Thoracic aorta (tissue), 2 donors: Measurements from ENCODE around the gene MAN1C1. TPM values are rescaled to one million over a fixed set of nuclear protein-coding genes. Genes with fewer than 3 reads are reported as not detected.

Experiments
- ATAC-seq: fragments of 150-250 bp; one replicate; pipeline ENCODE4 v1.8.0; 2017; ENCODE audit warnings: low read depth; ENCODE audit not compliant: insufficient number of reproducible peaks, low FRiP score
- DNase-seq: peaks from one replicate; pipeline ENCODE4 v3.0.0-alpha.2; 2020; ENCODE audit warnings: low spot score
- H3K27ac ChIP-seq, 2 donors: fragments of 200-600 bp; sonication (generic); 1 replicate in 1 of 2; 2 replicates in 1 of 2; pipeline ENCODE4 v1.5.1; 2016; ENCODE audit warnings: mild to moderate bottlenecking in 2 of 2, moderate library complexity in 2 of 2
- H3K27me3 ChIP-seq: fragments of 200-600 bp; sonication (generic); replicated peaks from 2 replicates; pipeline ENCODE4 v1.6.0; 2016; ENCODE audit warnings: mild to moderate bottlenecking; ENCODE audit not compliant: insufficient read depth
- H3K36me3 ChIP-seq: fragments of 200-600 bp; sonication (generic); one replicate; pipeline ENCODE4 v1.5.1; 2016
- H3K4me1 ChIP-seq, 2 donors: fragments of 200-600 bp; sonication (generic); 1 replicate in 1 of 2; 2 replicates in 1 of 2; pipeline versions ENCODE4 v1.5.1 to v1.6.0; 2016; ENCODE audit warnings: low read depth in 2 of 2, mild to moderate bottlenecking in 1 of 2; ENCODE audit not compliant: control insufficient read depth in 1 of 2
- H3K4me3 ChIP-seq: fragments of 200-600 bp; sonication (generic); 2 replicates; pipeline ENCODE4 v1.5.1; 2016; ENCODE audit warnings: mild to moderate bottlenecking
- H3K9me3 ChIP-seq: fragments of 200-600 bp; sonication (generic); 2 replicates; pipeline ENCODE4 v1.5.1; 2016
- total RNA-seq, 2 donors: library from RNA; depleted of rRNA; stranded (reverse); fragments of >200 nt; gene quantifications; one replicate each; pipeline versions ENCODE4 v1.1.0 to v1.2.3, GENCODE V29; 2016
- TF ChIP-seq, protein P1 (sequence below): fragments of 200-600 bp; sonication (generic); IDR thresholded peaks from one replicate; pipeline ENCODE4 v1.5.1; 2019; ENCODE audit warnings: antibody characterized with exemption

MAN1C1 gene
- total RNA-seq, 2 donors from 2014 or later: 21.0 to 26.0 TPM

- Histone ChIP-seq H3K27ac (no peak overlapping the region), H3K9me3 (no peaks in the 10 kb centered on the region), H3K4me3 (no peak overlapping the region), H3K27me3 (no peaks in the 10 kb centered on the region), H3K4me1 (peaks cover 2 to 12% of the 10 kb centered on the region in 2 donors), H3K36me3 (peaks cover 58% of the 10 kb centered on the region)
- DNase-seq (no peak), ATAC-seq (no peak)
- TF ChIP-seq, protein P1, sequence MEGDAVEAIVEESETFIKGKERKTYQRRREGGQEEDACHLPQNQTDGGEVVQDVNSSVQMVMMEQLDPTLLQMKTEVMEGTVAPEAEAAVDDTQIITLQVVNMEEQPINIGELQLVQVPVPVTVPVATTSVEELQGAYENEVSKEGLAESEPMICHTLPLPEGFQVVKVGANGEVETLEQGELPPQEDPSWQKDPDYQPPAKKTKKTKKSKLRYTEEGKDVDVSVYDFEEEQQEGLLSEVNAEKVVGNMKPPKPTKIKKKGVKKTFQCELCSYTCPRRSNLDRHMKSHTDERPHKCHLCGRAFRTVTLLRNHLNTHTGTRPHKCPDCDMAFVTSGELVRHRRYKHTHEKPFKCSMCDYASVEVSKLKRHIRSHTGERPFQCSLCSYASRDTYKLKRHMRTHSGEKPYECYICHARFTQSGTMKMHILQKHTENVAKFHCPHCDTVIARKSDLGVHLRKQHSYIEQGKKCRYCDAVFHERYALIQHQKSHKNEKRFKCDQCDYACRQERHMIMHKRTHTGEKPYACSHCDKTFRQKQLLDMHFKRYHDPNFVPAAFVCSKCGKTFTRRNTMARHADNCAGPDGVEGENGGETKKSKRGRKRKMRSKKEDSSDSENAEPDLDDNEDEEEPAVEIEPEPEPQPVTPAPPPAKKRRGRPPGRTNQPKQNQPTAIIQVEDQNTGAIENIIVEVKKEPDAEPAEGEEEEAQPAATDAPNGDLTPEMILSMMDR: no peak
These were observed 194.9 kb downstream of the MAN1C1 start for GRCh38 chr1:25811384-25812082.

GRCh38 chr1:25813071-25813733, 196.6 kb downstream of the MAN1C1 start:
- no peak overlapping the region for H3K4me3 ChIP-seq
- H3K9me3 ChIP-seq: no peaks in the 10 kb centered on the region
- peaks cover 58% of the 10 kb centered on the region for H3K36me3 ChIP-seq
- H3K27me3 ChIP-seq: no peaks in the 10 kb centered on the region
- TF ChIP-seq, protein P1: no peak
- no peak overlapping the region for H3K27ac ChIP-seq
- no peak for ATAC-seq
- peaks cover 0 to 4% of the 10 kb centered on the region in 2 donors for H3K4me1 ChIP-seq
- no peak for DNase-seq

DNA sequence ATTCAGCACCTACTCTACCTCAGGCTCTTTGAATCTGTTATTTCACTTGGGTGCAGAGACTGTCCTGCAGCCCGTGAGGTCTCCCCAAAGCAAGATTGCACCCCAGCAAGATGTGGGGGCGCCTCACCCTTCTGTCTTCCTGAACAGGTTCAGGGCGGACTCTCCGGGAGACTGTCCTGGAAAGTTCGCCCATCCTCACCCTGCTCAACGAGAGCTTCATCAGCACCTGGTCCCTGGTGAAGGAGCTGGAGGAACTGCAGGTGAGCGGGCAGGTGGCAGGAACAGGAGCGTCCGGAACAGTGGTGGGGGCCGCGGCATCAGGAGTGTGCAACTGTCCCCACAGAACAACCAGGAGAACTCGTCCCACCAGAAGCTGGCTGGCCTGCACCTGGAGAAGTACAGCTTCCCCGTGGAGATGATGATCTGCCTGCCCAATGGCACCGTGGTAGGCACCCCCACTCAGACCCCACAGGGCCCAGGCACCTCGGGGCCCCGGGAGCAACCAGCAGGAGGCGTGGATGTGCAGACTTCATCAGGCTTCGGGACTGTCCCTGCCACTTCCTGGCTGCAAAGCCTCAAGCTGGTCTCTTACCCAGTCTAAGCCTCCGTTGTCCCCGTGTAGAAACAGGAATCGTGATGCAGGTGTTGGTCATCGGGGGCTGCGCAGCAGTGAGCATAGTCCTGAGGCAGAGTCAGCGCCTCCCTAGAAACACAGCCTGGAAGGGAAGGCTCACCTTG, 197.3 kb downstream of the MAN1C1 start:
- ATAC-seq (no peak), DNase-seq (no peak)
- TF ChIP-seq, protein P1: no peak
- Histone ChIP-seq H3K36me3 (peaks cover 51% of the 10 kb centered on the region), H3K27ac (no peak overlapping the region), H3K9me3 (no peaks in the 10 kb centered on the region), H3K27me3 (no peaks in the 10 kb centered on the region), H3K4me1 (peaks cover 6 to 11% of the 10 kb centered on the region in 2 donors), H3K4me3 (no peak overlapping the region)

DNA sequence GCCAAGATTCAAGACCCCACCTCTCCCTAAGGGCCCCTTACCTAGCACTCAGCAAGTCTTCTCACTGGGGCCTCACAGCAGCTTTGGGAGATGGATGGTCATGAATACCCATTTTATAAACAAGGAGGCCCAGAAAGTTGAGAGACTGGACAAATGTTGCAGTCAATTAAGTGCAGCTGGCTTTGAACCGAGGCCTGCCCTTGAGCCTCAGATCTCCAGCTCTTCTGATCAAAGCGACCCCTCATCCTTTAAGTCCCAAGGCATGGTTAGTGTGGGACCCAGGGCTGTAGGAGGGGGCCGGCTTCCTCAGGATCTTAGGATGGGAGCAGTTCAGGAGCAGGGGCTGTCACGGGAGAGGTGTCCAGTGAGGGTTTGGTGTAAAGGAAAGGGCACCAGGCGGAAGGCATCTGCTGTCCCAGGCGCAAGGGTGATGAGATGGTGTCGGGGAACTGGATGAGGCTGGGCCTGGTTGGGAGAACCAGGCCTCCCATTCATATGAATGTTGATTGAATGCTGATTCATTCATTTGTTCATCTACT, 198.0 kb downstream of the MAN1C1 start:
- Histone ChIP-seq H3K4me3 (no peak overlapping the region), H3K27me3 (no peaks in the 10 kb centered on the region), H3K36me3 (peaks cover 44% of the 10 kb centered on the region), H3K9me3 (no peaks in the 10 kb centered on the region), H3K27ac (no peak overlapping the region), H3K4me1 (peaks cover 7 to 15% of the 10 kb centered on the region in 2 donors)
- ATAC-seq (no peak), DNase-seq (no peak)
- TF ChIP-seq, protein P1: no peak
